HepG2 (cell line): ENCODE measurements around the gene GZF1. TPM values are rescaled to one million over a fixed set of nuclear protein-coding genes. Genes with fewer than 3 reads are reported as not detected.
A peak's percentile ranks its signal among the peaks of the same experiment; 100 is the strongest.

Experiments
- AHDC1 ChIP-seq: sonication (generic); formaldehyde crosslinking; IDR thresholded peaks from 2 replicates; pipeline ENCODE4 v1.5.1; 2020; ENCODE audit warnings: mild to moderate bottlenecking, missing genetic modification reagents, borderline replicate concordance
- FOXP4 ChIP-seq: sonication (generic); formaldehyde crosslinking; IDR thresholded peaks from 2 replicates; pipeline ENCODE4 v1.4.0; 2020; ENCODE audit warnings: missing genetic modification reagents
- GZF1 ChIP-seq: sonication (generic); formaldehyde crosslinking; IDR thresholded peaks from 2 replicates; pipeline ENCODE4 v1.5.1; 2020; ENCODE audit warnings: mild to moderate bottlenecking, missing genetic modification reagents
- IKZF4 ChIP-seq: sonication (generic); formaldehyde crosslinking; IDR thresholded peaks from 2 replicates; pipeline ENCODE4 v1.5.1; 2020; ENCODE audit warnings: borderline replicate concordance, mild to moderate bottlenecking, low read depth, missing genetic modification reagents; ENCODE audit errors: not compliant biosample characterization
- IRF1 ChIP-seq: sonication (generic); formaldehyde crosslinking; IDR thresholded peaks from 2 replicates; pipeline ENCODE4 v1.4.0; 2020; ENCODE audit warnings: low read depth, mild to moderate bottlenecking, missing genetic modification reagents
- MLXIP ChIP-seq: sonication (generic); formaldehyde crosslinking; IDR thresholded peaks from 2 replicates; pipeline ENCODE4 v1.9.0; 2021; ENCODE audit warnings: missing genetic modification reagents, borderline replicate concordance
- MTA1 ChIP-seq: sonication (generic); formaldehyde crosslinking; IDR thresholded peaks from 2 replicates; pipeline ENCODE4 v1.4.0; 2020; ENCODE audit warnings: missing genetic modification reagents, mild to moderate bottlenecking, borderline replicate concordance
- NCOA2 ChIP-seq: sonication (generic); formaldehyde crosslinking; IDR thresholded peaks from 2 replicates; pipeline ENCODE4 v1.8.0; 2022; ENCODE audit warnings: inconsistent platforms
- SOX6 ChIP-seq, 2 experiments: fragments of 450-650 bp in 1 of 2; sonication (generic) in 1 of 2; formaldehyde crosslinking in 1 of 2; IDR thresholded peaks; 2 replicates each; pipeline versions ENCODE4 v1.4.0 to v1.6.1; 2017 to 2020; ENCODE audit warnings: antibody characterized with exemption in 1 of 2, mild to moderate bottlenecking in 1 of 2, missing genetic modification reagents in 1 of 2
- ZBTB33 ChIP-seq: sonication (generic); formaldehyde crosslinking; IDR thresholded peaks from 2 replicates; pipeline ENCODE4 v1.4.0; 2020; ENCODE audit warnings: missing genetic modification reagents
- ZNF253 ChIP-seq: sonication (generic); formaldehyde crosslinking; IDR thresholded peaks from 2 replicates; pipeline ENCODE4 v1.8.0; 2022; ENCODE audit warnings: mild to moderate bottlenecking, missing genetic modification reagents, borderline replicate concordance
- ZNF264 ChIP-seq: sonication (generic); formaldehyde crosslinking; IDR thresholded peaks from 2 replicates; pipeline ENCODE4 v1.4.0; 2020; ENCODE audit warnings: missing genetic modification reagents
- polyA plus RNA-seq, 8 experiments: library from polyadenylated mRNA; depleted of rRNA in 3 of 8; stranded (reverse) in 7 of 8; unstranded in 1 of 8; fragments of >200 nt; fragmentation: Illumina TruSeq in 4 of 8; extraction: Trizol in 4 of 8; gene quantifications; 2 replicates each; pipeline versions ENCODE4 v1.2.1 to v1.2.3, GENCODE V29; 2011 to 2016; ENCODE audit warnings: low read depth in 4 of 8, missing spikeins in 1 of 8, mixed read lengths in 1 of 8; ENCODE audit not compliant: insufficient read depth in 1 of 8
- total RNA-seq, 5 experiments: library from RNA; depleted of rRNA; stranded (reverse); fragments of >200 nt; fragmentation: Illumina TruSeq; extraction: Trizol; gene quantifications; 2 replicates each; pipeline ENCODE4 v1.2.3, GENCODE V29; 2016; ENCODE audit warnings: low read depth in 1 of 5

The GZF1 gene
- total and polyA plus RNA-seq, 2 of the 13 experiments (the other 11 are each of a cell fraction or from before 2014, with no cell fraction given): 16.9 to 26.0 TPM

- TF ChIP-seq NCOA2 (CRISPR knock-in tag) (peak; percentile 13), MTA1 (CRISPR knock-in tag) (peak; percentile 88), IKZF4 (CRISPR knock-in tag) (peak; percentile 86), ZNF253 (no peak; the same call in 1 of the 2 replicates), IRF1 (CRISPR knock-in tag) (no peak), SOX6 (IDR thresholded peaks at IDR 0.05) (no peak), SOX6 (CRISPR knock-in tag; IDR thresholded peaks at IDR 0.05) (peak; percentile 85), FOXP4 (CRISPR knock-in tag) (peak; percentile 85), GZF1 (CRISPR knock-in tag) (no peak), ZBTB33 (no peak), ZNF264 (CRISPR knock-in tag) (peak; percentile 62), AHDC1 (CRISPR knock-in tag) (no peak; the same call in 1 of the 2 replicates), MLXIP (CRISPR knock-in tag) (peak; percentile 61; the same call in 1 of the 2 replicates)
Observed at GRCh38 chr20:23357767-23358562, 4.0 kb upstream of the GZF1 start (continued).
